SH-SY5Y (cell line): ENCODE measurements around the gene SND1.

Experiments used
- GATA2 ChIP-seq: IDR thresholded peaks from 2 replicates; pipeline ENCODE4 v1.6.1; 2011; ENCODE audit warnings: mild to moderate bottlenecking, low read depth, low read length
- GATA3 ChIP-seq: IDR thresholded peaks from 2 replicates; pipeline ENCODE4 v1.6.1; 2011; ENCODE audit warnings: low read depth, mild to moderate bottlenecking, low read length, moderate library complexity

GRCh38 chr7:127876393-127876792 is 224.4 kb downstream of the SND1 start:
- TF ChIP-seq GATA3 (no peak), GATA2 (no peak)
